Ovary (tissue), 9 donors: ENCODE data around the gene ATP2B3. TPM values are rescaled to one million over a fixed set of nuclear protein-coding genes. Genes with fewer than 3 reads are reported as not detected.

Experiments
- DNase-seq, 5 donors: peaks; one replicate each; pipeline ENCODE4 v3.0.0-alpha.2; 2019 to 2020
- H3K27ac ChIP-seq, 2 donors: fragments of 200-600 bp; one replicate each; pipeline versions ENCODE4 v1.5.1 to v1.8.0; 2019 to 2022
- H3K27me3 ChIP-seq: fragments of 200-600 bp; one replicate; pipeline ENCODE4 v1.8.0; 2022
- H3K36me3 ChIP-seq: fragments of 200-600 bp; sonication (generic); one replicate; pipeline ENCODE4 v1.5.1; 2019
- H3K4me1 ChIP-seq: one replicate; pipeline ENCODE4 v1.8.1; 2013; ENCODE audit warnings: mild to moderate bottlenecking, moderate library complexity; ENCODE audit not compliant: insufficient read depth
- H3K4me3 ChIP-seq: fragments of 200-600 bp; sonication (generic); one replicate; pipeline ENCODE4 v1.5.1; 2017
- H3K9me3 ChIP-seq, 2 donors: fragments of 200-600 bp in 1 of 2; sonication (generic) in 1 of 2; one replicate each; pipeline versions ENCODE4 v1.5.1 to v1.8.1; 2013 to 2019; ENCODE audit warnings: mild to moderate bottlenecking in 1 of 2, moderate library complexity in 1 of 2
- CTCF ChIP-seq, 3 donors: fragments of 450-650 bp in 2 of 3; fragments of 200-600 bp in 1 of 3; IDR thresholded peaks; one replicate each; pipeline versions ENCODE4 v1.5.1 to v1.8.0; 2016 to 2022; ENCODE audit warnings: antibody characterized with exemption in 3 of 3, mild to moderate bottlenecking in 1 of 3
- EP300 ChIP-seq: sonication (generic); formaldehyde crosslinking; IDR thresholded peaks from one replicate; pipeline ENCODE4 v1.6.1; 2017; ENCODE audit warnings: antibody characterized with exemption
- POLR2A ChIP-seq: fragments of 450-650 bp; IDR thresholded peaks from one replicate; pipeline ENCODE4 v1.6.1; 2017; ENCODE audit warnings: antibody characterized with exemption, mild to moderate bottlenecking, moderate library complexity
- WGBS, 3 donors: extraction: QIAGEN DNeasy Blood & Tissue Kit in 1 of 3; methylation state at CpG; one replicate each; pipeline versions ENCODE4 v1.1.5 to v1.1.7; 2013 to 2017; 5-methylcytosine and 5-hydroxymethylcytosine counted together
- intact Hi-C, 4 donors: fragments of 100-400 bp; cut with DNase I; formaldehyde crosslinking; loops; one replicate each; pipeline versions ENCODE4 v1.11.0 to v1.15.1; 2022 to 2023
- polyA plus RNA-seq, 2 donors: library from polyadenylated mRNA; stranded (reverse); fragments of 200-250 nt in 1 of 2; fragments of 350-450 nt in 1 of 2; fragmentation: Illumina TruSeq in 1 of 2; extraction: RNeasy Lipid Tissue Mini Kit (QIAGEN cat#74804) in 1 of 2; gene quantifications; one replicate each; pipeline ENCODE4 v1.2.3, GENCODE V29; 2013 to 2014
- total RNA-seq, 7 donors: library from RNA; depleted of rRNA in 2 of 7; stranded (reverse); fragments of >200 nt in 2 of 7; fragmentation: NEBNext Ultra II Directional in 3 of 7; extraction: Animal tissue kit (Norgen Biotek cat#: 25700) in 3 of 7; gene quantifications; one replicate each; pipeline versions ENCODE4 v1.1.0 to v1.2.4, GENCODE V29; 2016 to 2023
- donor health status: DM: no; HTN: no; CAD: no; lungs with moderate emphysema.
- donor health status: DM: no; HTN: no; CAD: no.
- donor health status: Bipolar disorder and iron deficiency.
- donor health status: DM: yes; HTN: yes; CAD: no.
- donor health status: DM: no; HTN: no; CAD: no.
- donor health status: DM: yes; HTN: yes; CAD: no.

Gene ATP2B3
- total and polyA plus RNA-seq, 9 donors, result 0.01 to 1.6 (median 0.25) TPM; not detected in 5

- no peak for DNase-seq
- TF ChIP-seq POLR2A (no peak), CTCF (IDR thresholded peaks at IDR 0.05) (no peak), EP300 (no peak)
- 62 to 75% (median 74%) methylated on average over 11 of the region's 11 CpGs for WGBS, 3 donors
- H3K36me3 ChIP-seq, result no peaks in the 10 kb centered on the region
- no peaks in the 10 kb centered on the region for H3K9me3 ChIP-seq
- intact Hi-C loops, result no loop called here
- H3K27me3 ChIP-seq, result no peaks in the 10 kb centered on the region
- no peaks in the 10 kb centered on the region for H3K4me1 ChIP-seq
- no peak overlapping the region for H3K27ac ChIP-seq
- no peak overlapping the region for H3K4me3 ChIP-seq
These were observed 19.6 kb downstream of the ATP2B3 start for GRCh38 chrX:153537080-153537479.

GRCh38 chrX:153537526-153538295 lies 20.3 kb downstream of the ATP2B3 start:
- no peak overlapping the region for H3K4me3 ChIP-seq
- H3K4me1 ChIP-seq, result no peaks in the 10 kb centered on the region
- no peak for TF ChIP-seq EP300
- no peak for TF ChIP-seq POLR2A
- TF ChIP-seq CTCF (IDR thresholded peaks at IDR 0.05), result no peak
- WGBS, 3 donors, result 37 to 49% (median 46%) methylated on average over 21 to 26 of the region's 26 CpGs
- H3K27me3 ChIP-seq, result no peaks in the 10 kb centered on the region
- no peaks in the 10 kb centered on the region for H3K9me3 ChIP-seq
- H3K36me3 ChIP-seq, result no peaks in the 10 kb centered on the region
- peak in 4 of 5 donors; percentile 42 to 55 (median 47) for DNase-seq
- no peak overlapping the region for H3K27ac ChIP-seq
- intact Hi-C loops, result no loop called here

GRCh38 chrX:153538424-153538823 lies 21.0 kb downstream of the ATP2B3 start:
- no peak overlapping the region for H3K4me3 ChIP-seq

More at GRCh38 chrX:153538424-153538823, 21.0 kb downstream of the ATP2B3 start:
- Histone ChIP-seq H3K27ac (no peak overlapping the region), H3K36me3 (no peaks in the 10 kb centered on the region), H3K4me1 (no peaks in the 10 kb centered on the region), H3K27me3 (no peaks in the 10 kb centered on the region), H3K9me3 (no peaks in the 10 kb centered on the region)
- peak in 2 of 5 donors; percentile 30 to 46 for DNase-seq
- 45 to 55% (median 55%) methylated on average over 14 to 17 of the region's 17 CpGs for WGBS, 3 donors
- no peak for TF ChIP-seq CTCF (IDR thresholded peaks at IDR 0.05)
- no peak for TF ChIP-seq POLR2A
- no peak for TF ChIP-seq EP300
- intact Hi-C loops, result no loop called here
